GM21447 (cell line): Measurements from ENCODE around the gene PRKACA.

Experiments used
- ATAC-seq: cut with Tn5 transposase; IDR thresholded peaks from one replicate; pipeline ENCODE4 v1.9.1; 2021; ENCODE audit not compliant: unreplicated experiment

The PRKACA gene

GRCh38 chr19:14073261-14073924 is 44.2 kb downstream of the PRKACA start:
- ATAC-seq, result no peak

DNA sequence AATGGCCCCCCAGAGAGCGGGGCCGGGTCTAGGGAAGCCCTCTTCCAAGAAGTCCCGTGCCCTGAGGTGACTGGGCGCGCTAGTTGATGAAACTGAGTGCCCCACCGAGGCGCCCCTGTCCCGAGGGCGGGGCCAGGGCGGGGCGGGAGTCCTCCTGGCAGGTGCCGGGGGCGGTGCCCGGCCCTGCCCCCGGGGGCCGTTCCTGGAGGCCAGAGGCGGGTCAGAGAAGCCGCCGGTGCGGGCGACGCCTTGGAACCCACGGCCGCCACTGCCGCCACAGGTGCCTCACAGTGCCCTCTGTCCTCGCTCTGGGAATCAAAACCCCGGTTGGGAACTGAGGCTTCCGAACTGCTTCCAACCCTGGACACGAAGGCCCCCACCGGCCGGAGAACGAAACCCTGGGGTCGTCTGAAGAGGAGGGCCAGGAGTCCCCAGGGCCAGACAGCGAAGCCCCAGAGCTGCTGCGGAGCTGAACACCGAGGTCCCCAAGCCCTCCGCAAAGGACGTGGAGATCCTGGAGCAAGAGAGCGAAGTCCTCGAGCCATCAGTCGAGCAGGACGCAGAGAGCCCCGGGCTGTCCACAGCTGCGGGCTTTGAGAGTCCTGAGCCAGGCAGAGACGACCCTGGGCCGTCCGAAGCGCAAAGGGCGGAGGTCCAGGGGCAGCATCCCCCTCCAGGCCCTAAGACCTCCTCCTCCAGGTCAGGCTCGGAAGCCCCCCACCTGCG is 44.9 kb downstream of the PRKACA start, which contains the start of gene MISP3:
TSS of gene MISP3 (plus strand) at position 252 of the 726 bp plus-strand sequence. CDS start 524 bp downstream, outside the sequence.
- no peak for ATAC-seq

DNA sequence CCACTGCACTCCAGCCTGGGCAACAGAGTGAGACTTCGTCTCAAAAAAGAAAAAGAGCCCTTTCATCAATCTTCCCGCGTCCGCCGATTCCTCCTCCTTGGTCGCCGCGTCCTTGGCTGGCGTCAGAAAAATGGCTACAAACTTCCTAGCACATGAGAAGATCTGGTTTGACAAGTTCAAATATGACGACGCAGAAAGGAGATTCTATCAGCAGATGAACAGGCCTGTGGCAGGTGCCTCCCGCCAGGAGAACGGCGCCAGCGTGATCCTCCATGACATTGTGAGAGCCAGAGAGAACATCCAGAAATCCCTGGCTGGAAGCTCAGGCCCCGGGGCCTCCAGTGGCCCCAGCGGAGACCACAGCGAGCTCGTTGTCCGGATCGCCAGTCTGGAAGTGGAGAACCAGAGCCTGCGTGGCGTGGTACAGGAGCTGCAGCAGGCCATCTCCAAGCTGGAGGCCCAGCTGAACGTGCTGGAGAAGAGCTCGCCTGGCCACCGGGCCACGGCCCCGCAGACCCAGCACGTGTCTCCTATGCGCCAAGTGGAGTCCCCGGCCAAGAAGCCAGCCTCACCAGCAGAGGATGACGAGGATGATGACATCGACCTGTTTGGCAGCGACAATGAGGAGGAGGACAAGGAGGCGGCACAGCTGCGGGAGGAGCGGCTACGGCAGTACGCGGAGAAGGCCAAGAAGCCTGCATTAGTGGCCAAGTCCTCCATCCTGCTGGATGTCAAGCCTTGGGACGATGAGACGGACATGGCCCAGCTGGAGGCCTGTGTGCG is 47.1 kb downstream of the PRKACA start:
- ATAC-seq, result no peak

DNA sequence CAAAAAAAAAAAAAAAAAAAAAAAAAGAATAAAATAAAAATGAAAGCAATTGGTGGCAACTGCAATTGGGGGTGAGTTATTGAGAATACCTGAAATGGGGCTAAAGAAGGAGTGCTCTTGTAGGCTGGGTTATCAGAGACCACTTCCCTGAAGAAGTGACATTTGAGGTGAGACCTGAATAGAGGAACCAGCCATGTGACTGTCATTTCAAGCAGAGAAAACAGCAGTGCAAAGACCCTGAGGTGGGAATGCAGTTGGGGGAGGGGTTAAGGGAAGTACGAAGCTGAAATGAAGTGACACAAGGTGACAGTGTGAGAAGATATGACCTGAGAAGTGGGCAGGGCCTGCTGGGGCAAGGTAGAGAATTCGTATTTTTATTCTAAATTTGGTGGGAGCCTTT is 51.4 kb downstream of the PRKACA start:
- no peak for ATAC-seq

- ATAC-seq, result no peak
Observed at GRCh38 chr19:14063105-14063504, 54.5 kb downstream of the PRKACA start.

DNA sequence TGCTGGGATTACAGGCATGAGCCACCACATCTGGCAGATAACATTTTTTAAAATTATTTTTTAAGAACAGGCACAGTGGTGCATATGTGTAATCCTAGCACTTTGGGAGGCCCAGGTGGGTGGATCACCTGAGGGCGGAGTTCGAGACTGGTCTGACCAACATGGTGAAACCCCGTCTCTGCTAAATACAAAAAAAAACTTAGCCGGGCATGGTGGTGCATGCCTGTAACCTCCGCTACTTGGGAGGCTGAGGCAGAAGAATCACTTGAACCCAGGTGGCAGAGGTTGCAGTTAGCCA is 55.1 kb downstream of the PRKACA start:
- ATAC-seq, result no peak

GRCh38 chr19:14061751-14062557 is 55.6 kb downstream of the PRKACA start, which contains the start of gene PALM3:
TSS of gene PALM3 (minus strand) at chr19:14062076. CDS start at chr19:14061980, 96 bp downstream.
- no peak for ATAC-seq

DNA sequence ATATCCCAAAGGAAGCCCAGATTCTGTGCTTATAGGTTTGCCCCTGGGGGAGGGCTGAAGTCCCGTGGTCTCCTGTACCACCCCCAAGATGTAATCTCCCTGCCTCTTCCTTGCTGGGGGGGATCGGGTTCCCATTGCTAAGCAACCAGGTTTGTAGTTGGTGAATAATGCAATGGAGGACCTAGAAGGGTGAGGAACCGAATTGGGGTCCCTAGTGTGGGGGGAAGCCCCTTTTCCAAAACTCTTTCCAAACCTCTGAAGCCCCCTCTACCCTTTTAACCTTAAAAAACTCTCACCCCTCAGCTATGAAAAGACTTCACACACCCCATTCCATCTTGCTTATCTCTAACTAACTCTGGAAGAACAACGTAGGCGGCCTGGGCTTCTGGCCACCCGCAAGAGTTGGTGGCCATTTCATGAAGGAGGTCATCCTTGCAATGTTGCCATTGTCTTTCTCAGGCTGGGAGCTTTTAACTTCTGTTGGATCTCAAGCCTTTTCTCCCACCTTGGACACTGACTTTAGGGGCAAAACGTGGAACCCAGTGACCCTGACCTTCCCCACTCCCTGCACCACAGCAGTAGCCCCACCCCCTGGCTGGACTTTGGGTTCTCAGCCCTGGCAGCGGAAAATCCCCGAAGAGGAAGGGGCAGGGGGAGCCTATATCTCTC is 56.3 kb downstream of the PRKACA start:
- no peak for ATAC-seq

- no peak for ATAC-seq
Observed at GRCh38 chr19:14059652-14060155, 57.9 kb downstream of the PRKACA start.

GRCh38 chr19:14059093-14059480 is 58.5 kb downstream of the PRKACA start:
- ATAC-seq, result no peak

DNA sequence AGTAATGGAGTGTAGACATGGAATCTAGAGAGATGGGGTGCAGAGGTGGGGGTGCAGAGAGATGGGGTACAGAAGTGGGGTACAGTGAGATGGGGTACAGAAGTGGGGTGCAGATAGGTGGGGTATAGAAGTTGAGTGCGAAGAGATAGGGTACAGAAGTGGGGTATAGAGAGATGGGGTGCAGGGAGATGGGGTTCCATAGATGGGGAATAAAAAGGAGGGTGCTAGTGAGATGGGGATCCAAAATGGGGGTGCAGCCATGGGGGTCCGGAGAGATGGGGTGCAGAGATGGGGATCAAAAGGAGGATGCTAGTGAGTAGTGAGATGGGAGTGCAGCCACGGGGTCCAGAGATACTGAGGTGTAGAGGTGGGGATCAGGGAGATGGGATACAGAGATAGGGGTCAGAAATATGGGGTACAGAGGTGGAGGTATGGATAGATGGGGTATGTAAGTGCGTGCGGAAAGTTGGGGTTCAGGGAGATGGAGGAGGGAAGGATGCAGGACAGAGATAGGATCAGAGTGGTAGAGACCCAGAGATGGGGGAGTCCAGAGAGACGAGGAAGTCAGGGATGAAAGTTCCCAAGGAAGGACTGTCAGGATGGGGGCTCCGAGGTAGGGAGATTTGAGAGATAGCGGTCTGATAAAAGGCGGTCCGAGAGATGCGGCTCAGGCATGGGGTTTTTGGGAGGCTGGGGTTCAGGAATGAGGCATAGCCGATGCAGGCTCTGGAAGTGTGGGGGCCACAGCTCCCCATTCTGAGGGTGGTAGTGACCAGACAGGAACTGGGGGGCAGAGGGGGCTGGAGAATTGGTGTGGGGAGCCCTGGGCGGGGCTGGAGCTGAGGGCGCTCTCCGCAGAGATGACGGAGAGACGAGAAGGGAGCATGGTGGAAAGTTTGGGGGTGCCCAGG is 59.1 kb downstream of the PRKACA start:
- ATAC-seq, result no peak

DNA sequence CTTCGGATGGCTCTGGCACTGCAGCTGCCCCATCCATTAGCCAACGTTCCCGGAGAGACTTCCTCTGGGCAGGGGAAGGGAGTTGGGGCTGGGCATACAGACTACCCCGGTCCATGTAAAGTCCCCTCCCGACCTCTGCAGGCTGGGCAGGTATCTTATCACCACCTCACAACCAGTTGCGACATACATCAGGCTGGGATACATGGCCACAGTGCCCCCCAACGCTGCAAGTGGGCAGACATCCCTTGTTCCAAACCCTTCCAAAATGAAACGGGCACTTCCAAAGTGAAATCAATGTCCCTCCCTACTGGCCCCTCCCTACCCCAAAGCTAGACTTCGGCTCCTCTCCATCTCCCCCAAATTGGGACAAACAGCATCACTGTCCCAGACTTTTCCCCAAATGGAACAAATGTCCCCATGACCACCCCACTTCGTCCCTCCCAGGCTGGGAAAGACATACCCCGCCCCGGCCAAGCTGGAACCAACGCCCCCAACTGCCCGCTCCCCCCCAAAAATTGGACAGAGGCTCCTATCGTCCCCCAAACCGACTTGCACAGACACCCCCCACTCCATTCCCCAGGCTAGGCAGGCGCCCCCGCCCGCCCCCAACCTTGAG is 60.7 kb downstream of the PRKACA start:
- ATAC-seq, result no peak

- ATAC-seq, result no peak
Observed at GRCh38 chr19:14056069-14056666, 61.4 kb downstream of the PRKACA start.

GRCh38 chr19:14055396-14055795 is 62.2 kb downstream of the PRKACA start:
- ATAC-seq, result no peak

GRCh38 chr19:14054721-14055120 is 62.8 kb downstream of the PRKACA start:
- ATAC-seq, result no peak

DNA sequence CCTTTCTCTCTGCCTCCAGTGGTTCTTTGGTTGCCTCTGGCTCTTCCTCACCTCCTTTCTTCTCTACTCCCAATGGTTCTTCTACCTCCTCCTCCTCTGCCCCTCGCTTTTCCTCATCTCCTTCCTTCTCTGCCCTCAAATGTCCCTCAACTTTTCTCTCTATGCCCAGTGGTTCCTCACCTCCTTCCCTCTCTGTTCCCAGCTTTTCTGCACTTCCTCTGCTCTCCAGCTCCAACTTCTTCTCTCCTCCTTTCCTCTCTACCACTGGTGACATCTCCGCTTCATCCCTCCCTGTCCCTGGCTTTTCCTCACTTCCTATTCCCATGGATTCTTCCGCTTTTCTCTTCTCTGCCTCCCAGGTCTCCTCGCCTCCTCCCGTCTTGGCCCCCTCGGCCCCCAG is 63.5 kb downstream of the PRKACA start:
- ATAC-seq, result no peak

DNA sequence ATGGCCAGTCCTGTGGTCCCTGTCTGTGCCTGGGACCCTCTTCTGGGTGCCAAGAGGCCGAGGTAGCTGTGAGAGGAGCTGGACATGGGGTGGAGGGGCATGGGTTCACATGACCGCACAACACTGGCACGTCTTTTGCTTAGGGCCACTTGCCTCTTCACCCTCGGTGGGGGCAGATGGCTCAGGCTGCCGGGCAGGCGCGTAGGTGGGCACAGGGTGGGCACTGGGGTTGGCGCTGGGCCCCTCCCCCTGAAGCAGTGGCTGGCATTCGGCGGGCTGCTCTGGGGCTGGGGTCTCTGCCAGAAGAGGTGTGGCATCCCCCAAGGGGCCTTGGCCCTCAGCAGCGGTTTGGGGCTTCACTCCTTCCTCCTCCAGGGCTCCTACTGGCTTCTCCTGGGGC is 64.1 kb downstream of the PRKACA start:
- no peak for ATAC-seq

GRCh38 chr19:14053032-14053431 is 64.5 kb downstream of the PRKACA start:
- ATAC-seq, result no peak
